ENCODE data around the gene MTFR2. TPM values are rescaled to one million over a fixed set of nuclear protein-coding genes. Genes with fewer than 3 reads are reported as not detected.

Gene MTFR2
- total and polyA plus RNA-seq, 4 donors: 0.08 to 3.6 (median 0.21) TPM

- Histone ChIP-seq H3K27me3 (ENCODE audit: control insufficient read depth in 4 of 4, insufficient read depth in 4 of 4, low read length in 3 of 4) (no peaks in the 10 kb centered on the region), H3K36me3 (ENCODE audit: control insufficient read depth in 4 of 4, insufficient read depth in 3 of 4, low read depth in 1 of 4, low read length in 3 of 4) (peaks cover 2 to 80% (median 65%) of the 10 kb centered on the region in 4 donors), H3K27ac (ENCODE audit: low read depth in 1 of 2, low read length in 2 of 2) (no peak overlapping the region), H3K9ac (ENCODE audit: low read depth in 1 of 2, low read length in 2 of 2) (no peak overlapping the region), H3K4me3 (ENCODE audit: low read depth in 1 of 3, low read length in 3 of 3) (no peak overlapping the region), H3K4me1 (ENCODE audit: control insufficient read depth in 4 of 4, insufficient read depth in 4 of 4, low read length in 3 of 4) (no peaks in the 10 kb centered on the region), H3K9me3 (ENCODE audit: control insufficient read depth in 4 of 4, low read length in 3 of 4) (no peaks in the 10 kb centered on the region)
- 94% methylated on average over 1 of the region's 1 CpG for WGBS
- DNase-seq (ENCODE audit: low spot score): no peak
- TF ChIP-seq NR2F2 (IDR thresholded peaks at IDR 0.05) (no peak), GABPA (IDR thresholded peaks at IDR 0.05 in 1 of 2, conservative IDR thresholded peaks at IDR 0.05 in 1 of 2) (no peak), EGR1 (IDR thresholded peaks at IDR 0.05; ENCODE audit: low read depth in 2 of 2) (no peak), RAD21 (IDR thresholded peaks at IDR 0.05) (no peak)
- TF ChIP-seq, protein P1, sequence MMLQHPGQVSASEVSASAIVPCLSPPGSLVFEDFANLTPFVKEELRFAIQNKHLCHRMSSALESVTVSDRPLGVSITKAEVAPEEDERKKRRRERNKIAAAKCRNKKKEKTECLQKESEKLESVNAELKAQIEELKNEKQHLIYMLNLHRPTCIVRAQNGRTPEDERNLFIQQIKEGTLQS (IDR thresholded peaks at IDR 0.05): no peak
- TF ChIP-seq, protein P2, sequence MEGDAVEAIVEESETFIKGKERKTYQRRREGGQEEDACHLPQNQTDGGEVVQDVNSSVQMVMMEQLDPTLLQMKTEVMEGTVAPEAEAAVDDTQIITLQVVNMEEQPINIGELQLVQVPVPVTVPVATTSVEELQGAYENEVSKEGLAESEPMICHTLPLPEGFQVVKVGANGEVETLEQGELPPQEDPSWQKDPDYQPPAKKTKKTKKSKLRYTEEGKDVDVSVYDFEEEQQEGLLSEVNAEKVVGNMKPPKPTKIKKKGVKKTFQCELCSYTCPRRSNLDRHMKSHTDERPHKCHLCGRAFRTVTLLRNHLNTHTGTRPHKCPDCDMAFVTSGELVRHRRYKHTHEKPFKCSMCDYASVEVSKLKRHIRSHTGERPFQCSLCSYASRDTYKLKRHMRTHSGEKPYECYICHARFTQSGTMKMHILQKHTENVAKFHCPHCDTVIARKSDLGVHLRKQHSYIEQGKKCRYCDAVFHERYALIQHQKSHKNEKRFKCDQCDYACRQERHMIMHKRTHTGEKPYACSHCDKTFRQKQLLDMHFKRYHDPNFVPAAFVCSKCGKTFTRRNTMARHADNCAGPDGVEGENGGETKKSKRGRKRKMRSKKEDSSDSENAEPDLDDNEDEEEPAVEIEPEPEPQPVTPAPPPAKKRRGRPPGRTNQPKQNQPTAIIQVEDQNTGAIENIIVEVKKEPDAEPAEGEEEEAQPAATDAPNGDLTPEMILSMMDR (IDR thresholded peaks at IDR 0.05; ENCODE audit: low read depth, low read length, missing input control): no peak
These were observed 15.0 kb upstream of the MTFR2 start for GRCh38 chr6:136265101-136265500.

DNA sequence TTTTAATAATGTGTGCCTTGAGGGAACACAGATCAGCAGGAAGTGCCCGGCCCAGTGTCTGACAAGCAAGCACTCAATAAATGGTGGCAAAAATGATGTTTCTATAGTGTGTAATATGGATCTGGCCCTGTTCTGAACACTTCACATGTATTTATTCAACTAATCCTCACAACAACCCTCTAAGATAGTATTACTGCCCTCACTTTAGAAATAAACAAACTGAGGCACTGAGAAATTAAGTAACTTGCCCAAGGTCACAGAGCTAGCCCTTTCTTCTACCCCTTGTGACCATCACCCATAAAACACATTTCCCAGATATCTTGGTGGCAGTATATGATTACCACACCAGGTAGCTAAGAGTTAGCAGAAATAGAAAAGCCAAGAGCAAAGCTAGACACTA, 12.8 kb upstream of the MTFR2 start:
- Histone ChIP-seq H3K4me3 (ENCODE audit: low read depth in 1 of 3, low read length in 3 of 3) (no peak overlapping the region), H3K9ac (ENCODE audit: low read depth in 1 of 2, low read length in 2 of 2) (no peak overlapping the region), H3K27me3 (ENCODE audit: control insufficient read depth in 4 of 4, insufficient read depth in 4 of 4, low read length in 3 of 4) (no peaks in the 10 kb centered on the region), H3K4me1 (ENCODE audit: control insufficient read depth in 4 of 4, insufficient read depth in 4 of 4, low read length in 3 of 4) (no peaks in the 10 kb centered on the region), H3K9me3 (ENCODE audit: control insufficient read depth in 4 of 4, low read length in 3 of 4) (no peaks in the 10 kb centered on the region), H3K27ac (ENCODE audit: low read depth in 1 of 2, low read length in 2 of 2) (no peak overlapping the region), H3K36me3 (ENCODE audit: control insufficient read depth in 4 of 4, insufficient read depth in 3 of 4, low read depth in 1 of 4, low read length in 3 of 4) (peaks cover 2 to 78% (median 57%) of the 10 kb centered on the region in 4 donors)
- DNase-seq (ENCODE audit: low spot score): no peak
- TF ChIP-seq GABPA (IDR thresholded peaks at IDR 0.05 in 1 of 2, conservative IDR thresholded peaks at IDR 0.05 in 1 of 2) (no peak), TAF1 (conservative IDR thresholded peaks at IDR 0.05) (no peak), NR2F2 (IDR thresholded peaks at IDR 0.05) (no peak), FOXA1 (IDR thresholded peaks at IDR 0.05) (no peak), RAD21 (IDR thresholded peaks at IDR 0.05) (no peak), HNF4G (IDR thresholded peaks at IDR 0.05) (no peak), EGR1 (IDR thresholded peaks at IDR 0.05; ENCODE audit: low read depth in 2 of 2) (no peak), JUND (IDR thresholded peaks at IDR 0.05) (no peak), HNF4A (conservative IDR thresholded peaks at IDR 0.05) (no peak), YY1 (IDR thresholded peaks at IDR 0.05) (no peak), SP1 (IDR thresholded peaks at IDR 0.05) (no peak), FOXA2 (IDR thresholded peaks at IDR 0.05) (no peak), RXRA (IDR thresholded peaks at IDR 0.05) (no peak)
- TF ChIP-seq, protein P3, sequence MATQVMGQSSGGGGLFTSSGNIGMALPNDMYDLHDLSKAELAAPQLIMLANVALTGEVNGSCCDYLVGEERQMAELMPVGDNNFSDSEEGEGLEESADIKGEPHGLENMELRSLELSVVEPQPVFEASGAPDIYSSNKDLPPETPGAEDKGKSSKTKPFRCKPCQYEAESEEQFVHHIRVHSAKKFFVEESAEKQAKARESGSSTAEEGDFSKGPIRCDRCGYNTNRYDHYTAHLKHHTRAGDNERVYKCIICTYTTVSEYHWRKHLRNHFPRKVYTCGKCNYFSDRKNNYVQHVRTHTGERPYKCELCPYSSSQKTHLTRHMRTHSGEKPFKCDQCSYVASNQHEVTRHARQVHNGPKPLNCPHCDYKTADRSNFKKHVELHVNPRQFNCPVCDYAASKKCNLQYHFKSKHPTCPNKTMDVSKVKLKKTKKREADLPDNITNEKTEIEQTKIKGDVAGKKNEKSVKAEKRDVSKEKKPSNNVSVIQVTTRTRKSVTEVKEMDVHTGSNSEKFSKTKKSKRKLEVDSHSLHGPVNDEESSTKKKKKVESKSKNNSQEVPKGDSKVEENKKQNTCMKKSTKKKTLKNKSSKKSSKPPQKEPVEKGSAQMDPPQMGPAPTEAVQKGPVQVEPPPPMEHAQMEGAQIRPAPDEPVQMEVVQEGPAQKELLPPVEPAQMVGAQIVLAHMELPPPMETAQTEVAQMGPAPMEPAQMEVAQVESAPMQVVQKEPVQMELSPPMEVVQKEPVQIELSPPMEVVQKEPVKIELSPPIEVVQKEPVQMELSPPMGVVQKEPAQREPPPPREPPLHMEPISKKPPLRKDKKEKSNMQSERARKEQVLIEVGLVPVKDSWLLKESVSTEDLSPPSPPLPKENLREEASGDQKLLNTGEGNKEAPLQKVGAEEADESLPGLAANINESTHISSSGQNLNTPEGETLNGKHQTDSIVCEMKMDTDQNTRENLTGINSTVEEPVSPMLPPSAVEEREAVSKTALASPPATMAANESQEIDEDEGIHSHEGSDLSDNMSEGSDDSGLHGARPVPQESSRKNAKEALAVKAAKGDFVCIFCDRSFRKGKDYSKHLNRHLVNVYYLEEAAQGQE (IDR thresholded peaks at IDR 0.05): no peak
- TF ChIP-seq, protein P4, sequence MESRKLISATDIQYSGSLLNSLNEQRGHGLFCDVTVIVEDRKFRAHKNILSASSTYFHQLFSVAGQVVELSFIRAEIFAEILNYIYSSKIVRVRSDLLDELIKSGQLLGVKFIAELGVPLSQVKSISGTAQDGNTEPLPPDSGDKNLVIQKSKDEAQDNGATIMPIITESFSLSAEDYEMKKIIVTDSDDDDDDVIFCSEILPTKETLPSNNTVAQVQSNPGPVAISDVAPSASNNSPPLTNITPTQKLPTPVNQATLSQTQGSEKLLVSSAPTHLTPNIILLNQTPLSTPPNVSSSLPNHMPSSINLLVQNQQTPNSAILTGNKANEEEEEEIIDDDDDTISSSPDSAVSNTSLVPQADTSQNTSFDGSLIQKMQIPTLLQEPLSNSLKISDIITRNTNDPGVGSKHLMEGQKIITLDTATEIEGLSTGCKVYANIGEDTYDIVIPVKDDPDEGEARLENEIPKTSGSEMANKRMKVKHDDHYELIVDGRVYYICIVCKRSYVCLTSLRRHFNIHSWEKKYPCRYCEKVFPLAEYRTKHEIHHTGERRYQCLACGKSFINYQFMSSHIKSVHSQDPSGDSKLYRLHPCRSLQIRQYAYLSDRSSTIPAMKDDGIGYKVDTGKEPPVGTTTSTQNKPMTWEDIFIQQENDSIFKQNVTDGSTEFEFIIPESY (IDR thresholded peaks at IDR 0.05): no peak
- TF ChIP-seq, protein P5, sequence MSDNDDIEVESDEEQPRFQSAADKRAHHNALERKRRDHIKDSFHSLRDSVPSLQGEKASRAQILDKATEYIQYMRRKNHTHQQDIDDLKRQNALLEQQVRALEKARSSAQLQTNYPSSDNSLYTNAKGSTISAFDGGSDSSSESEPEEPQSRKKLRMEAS (IDR thresholded peaks at IDR 0.05): no peak
- TF ChIP-seq, protein P1 (IDR thresholded peaks at IDR 0.05): no peak
- TF ChIP-seq, protein P2 (IDR thresholded peaks at IDR 0.05; ENCODE audit: low read depth, low read length, missing input control): no peak
- 87% methylated on average over 1 of the region's 1 CpG for WGBS
